22Rv1 (cell line): Measurements from ENCODE around the gene WDR64.

Source experiments
- H3K27ac ChIP-seq: fragments of 450-650 bp; 2 replicates; pipeline ENCODE4 v1.5.1; 2017
- CTCF ChIP-seq: fragments of 450-650 bp; IDR thresholded peaks from 2 replicates; pipeline ENCODE4 v1.5.1; 2017; ENCODE audit warnings: mild to moderate bottlenecking
- ZFX ChIP-seq: fragments of 450-650 bp; IDR thresholded peaks from 2 replicates; pipeline ENCODE4 v1.6.1; 2017; ENCODE audit warnings: antibody characterized with exemption, borderline replicate concordance

Gene WDR64

DNA sequence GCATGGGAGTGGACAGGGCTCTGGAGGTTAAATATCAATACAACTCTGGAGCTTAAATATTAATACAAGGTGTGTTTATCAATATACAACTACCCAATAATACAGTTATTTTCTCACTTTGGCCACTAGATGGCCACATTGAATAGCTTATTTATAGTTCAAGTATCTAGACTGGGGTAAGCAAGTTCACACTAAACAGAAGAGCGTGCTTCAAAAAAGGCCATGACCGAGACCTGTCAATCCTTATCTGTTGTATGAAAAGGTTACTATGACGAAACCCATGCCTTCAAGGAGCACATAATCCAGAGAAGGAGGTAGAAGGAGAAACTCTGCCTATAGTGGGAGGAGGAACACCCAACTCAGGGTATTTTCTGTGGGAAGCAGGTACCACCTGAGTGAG, 41.0 kb upstream of the WDR64 start:
- peak; percentile 86 for TF ChIP-seq CTCF
- no peak for TF ChIP-seq ZFX
- no peak overlapping the region for H3K27ac ChIP-seq

DNA sequence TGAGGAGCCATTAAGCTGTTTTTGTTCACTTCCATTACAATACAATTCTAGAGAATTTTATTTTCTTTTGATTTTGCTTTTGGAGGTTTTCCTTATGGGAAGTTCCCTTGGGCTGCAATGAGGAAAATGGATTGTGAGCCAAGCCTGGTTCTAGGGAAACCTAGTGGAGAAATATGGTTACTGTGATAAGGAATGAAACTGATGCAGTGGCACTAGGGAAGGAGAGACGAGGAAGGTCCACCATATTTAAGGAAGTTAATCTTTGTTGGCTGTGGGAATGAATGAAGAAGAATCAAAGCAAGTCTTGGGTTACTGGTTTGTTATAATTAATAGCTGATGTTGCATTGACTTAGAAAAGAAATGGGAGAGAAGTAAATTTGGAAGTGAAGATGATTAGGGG, 40.3 kb upstream of the WDR64 start:
- no peak overlapping the region for H3K27ac ChIP-seq
- TF ChIP-seq CTCF (no peak), ZFX (no peak)

- no peak for TF ChIP-seq CTCF
- no peak for TF ChIP-seq ZFX
Measured at GRCh38 chr1:241612533-241613477, 39.3 kb upstream of the WDR64 start.

GRCh38 chr1:241614144-241614543, 37.9 kb upstream of the WDR64 start:
- no peak for TF ChIP-seq ZFX
- no peak for TF ChIP-seq CTCF
- H3K27ac ChIP-seq: no peak overlapping the region

More at GRCh38 chr1:241612533-241613477, 39.3 kb upstream of the WDR64 start:
- H3K27ac ChIP-seq: no peak overlapping the region

DNA sequence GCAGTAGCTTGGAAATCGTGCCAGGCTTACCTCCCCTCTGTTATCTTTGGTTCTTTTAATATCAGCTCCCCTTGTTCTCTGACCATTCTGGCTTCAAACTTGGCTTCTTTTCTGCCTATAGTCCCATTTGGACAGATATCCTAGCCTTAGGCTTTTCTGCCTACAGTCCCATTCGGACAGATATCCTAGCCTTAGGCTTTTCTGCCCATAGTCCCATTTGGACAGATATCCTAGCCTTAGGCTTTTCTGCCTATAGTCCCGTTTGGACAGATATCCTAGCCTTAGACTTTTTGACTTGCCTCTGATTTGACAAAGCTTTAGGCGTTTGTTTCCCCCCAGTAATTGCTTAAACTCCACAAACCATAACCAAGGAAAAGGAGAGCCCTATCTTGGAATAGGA, 37.5 kb upstream of the WDR64 start:
- H3K27ac ChIP-seq: peak overlapping the region; percentile 69
- no peak for TF ChIP-seq ZFX
- no peak for TF ChIP-seq CTCF

DNA sequence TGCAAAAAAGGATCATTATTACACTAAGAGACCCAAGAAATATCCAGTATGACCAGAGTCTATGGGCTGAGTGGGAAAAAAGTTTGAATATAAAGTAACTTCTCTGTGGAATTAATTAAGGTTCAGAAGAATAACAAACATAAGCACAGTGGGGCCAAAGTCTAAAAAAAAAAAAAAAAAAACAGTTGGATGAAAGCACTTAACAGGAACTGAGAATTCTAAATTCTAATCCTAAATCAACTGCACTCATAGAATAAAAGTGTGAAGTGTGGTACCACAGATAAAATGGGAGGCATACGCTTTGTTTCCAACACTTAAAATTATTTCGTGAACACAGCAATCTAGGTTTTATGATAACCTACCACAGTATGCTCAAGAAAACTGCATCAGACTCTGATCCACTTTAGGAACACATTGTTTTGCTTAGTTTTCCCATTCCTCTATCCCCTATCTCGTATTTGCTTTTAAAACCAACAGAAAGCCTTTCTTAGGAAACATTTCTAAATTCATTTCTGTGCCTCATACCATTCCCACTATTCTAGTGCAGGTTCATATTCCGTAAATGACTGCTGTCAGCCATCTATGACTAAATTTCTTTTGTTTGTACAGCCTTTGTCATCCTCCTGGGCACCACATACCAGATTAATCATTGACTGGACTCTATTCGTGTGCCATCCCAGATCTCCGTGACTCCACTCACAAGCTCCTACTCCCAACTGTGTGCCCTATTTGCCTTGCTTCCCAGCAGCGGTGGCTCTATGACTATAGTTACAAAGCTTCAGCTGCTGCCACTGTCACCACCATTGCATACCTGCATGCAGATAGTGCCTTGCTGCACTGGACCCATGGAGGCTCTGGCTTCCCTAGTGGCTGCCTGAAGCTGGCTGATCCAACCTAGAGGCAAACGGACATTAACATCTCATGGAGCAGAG, 36.8 kb upstream of the WDR64 start:
- TF ChIP-seq ZFX (no peak), CTCF (0 out of 2 replicates have a peak, but pooled peaks have one; percentile 5)
- H3K27ac ChIP-seq: peak overlapping the region; percentile 69
